NT2/D1 (cell line): ENCODE results near the gene OPRD1.
A peak's percentile ranks its signal among the peaks of the same experiment; 100 is the strongest.

Experiments used
- DNase-seq: peaks from one replicate; pipeline ENCODE4 v3.0.0-alpha.2; 2011; ENCODE audit warnings: low read depth, low spot score
- H3K27me3 ChIP-seq: 2 replicates; pipeline ENCODE4 v1.6.0; 2011; ENCODE audit warnings: mild to moderate bottlenecking; ENCODE audit not compliant: insufficient read length, insufficient read depth
- H3K36me3 ChIP-seq: 2 replicates; pipeline ENCODE4 v1.6.1; 2011; ENCODE audit warnings: mild to moderate bottlenecking, low read length, mixed read lengths; ENCODE audit not compliant: insufficient read depth, insufficient read length
- H3K4me1 ChIP-seq: 2 replicates; pipeline ENCODE4 v1.5.1; 2011; ENCODE audit not compliant: insufficient read depth, insufficient read length
- H3K4me3 ChIP-seq: 2 replicates; pipeline ENCODE4 v1.5.1; 2011; ENCODE audit warnings: low read depth; ENCODE audit not compliant: insufficient read length
- H3K9ac ChIP-seq: 2 replicates; pipeline ENCODE4 v1.6.0; 2011; ENCODE audit warnings: low read depth; ENCODE audit not compliant: insufficient read length
- H3K9me3 ChIP-seq: 2 replicates; pipeline ENCODE4 v1.5.1; 2011; ENCODE audit warnings: mild to moderate bottlenecking, low read length; ENCODE audit not compliant: insufficient read depth
- SUZ12 ChIP-seq: IDR thresholded peaks from 2 replicates; pipeline ENCODE4 v1.6.1; 2011; ENCODE audit not compliant: insufficient read length, insufficient read depth; ENCODE audit errors: extremely low read depth
- YY1 ChIP-seq: IDR thresholded peaks from 2 replicates; pipeline ENCODE4 v1.6.1; 2011; ENCODE audit not compliant: insufficient read length, insufficient read depth
- ZNF274 ChIP-seq: IDR thresholded peaks from 2 replicates; pipeline ENCODE4 v1.6.1; 2011; ENCODE audit warnings: mild to moderate bottlenecking, low read depth, low read length

OPRD1 gene

GRCh38 chr1:28915031-28915895, 103.3 kb downstream of the OPRD1 start:
- no peak for TF ChIP-seq SUZ12
- no peak for TF ChIP-seq ZNF274
- TF ChIP-seq YY1 = no peak
- peak overlapping the region; percentile 85 for H3K4me3 ChIP-seq
- H3K9ac ChIP-seq = peak overlapping the region; percentile 90
- H3K36me3 ChIP-seq = no peaks in the 10 kb centered on the region
- H3K27me3 ChIP-seq = no peaks in the 10 kb centered on the region
- DNase-seq = peak; percentile 57
- H3K9me3 ChIP-seq = no peaks in the 10 kb centered on the region
- H3K4me1 ChIP-seq = peaks cover 8% of the 10 kb centered on the region

GRCh38 chr1:28917757-28918118, 105.8 kb downstream of the OPRD1 start:
- Histone ChIP-seq H3K36me3 (no peaks in the 10 kb centered on the region), H3K4me1 (peaks cover 5% of the 10 kb centered on the region), H3K9ac (no peak overlapping the region), H3K9me3 (no peaks in the 10 kb centered on the region), H3K4me3 (no peak overlapping the region), H3K27me3 (no peaks in the 10 kb centered on the region)
- DNase-seq = no peak
- TF ChIP-seq SUZ12 = no peak
- TF ChIP-seq YY1 = no peak
- no peak for TF ChIP-seq ZNF274
